A673 (cell line): ENCODE data around the gene HARBI1. TPM values are rescaled to one million over a fixed set of nuclear protein-coding genes. Genes with fewer than 3 reads are reported as not detected.

Experiments used
- BruUV-seq: library from RNA; stranded (reverse); fragments of 400-500 nt; replicated peaks from 2 replicates; lab custom pipeline; 2021; lab: Mats Ljungman, UMichigan
- CTCF ChIA-PET: fragments of 300-600 bp; sonication (Branson Sonifier 250); formaldehyde crosslinking; loops from one replicate; lab custom pipeline; 2022; ENCODE audit warnings: antibody characterized with exemption; lab: Charles Lee
- POLR2A ChIA-PET: fragments of 300-600 bp; sonication (Branson Sonifier 250); formaldehyde crosslinking; loops from one replicate; lab custom pipeline; 2022; ENCODE audit warnings: antibody characterized with exemption; ENCODE audit not compliant: low non-redundant PET; lab: Charles Lee
- DNase-seq: peaks from one replicate; pipeline ENCODE4 v3.0.0-alpha.2; 2015; ENCODE audit warnings: low spot score
- H3K27ac ChIP-seq: fragments of 200-600 bp; sonication (generic); 2 replicates; pipeline ENCODE4 v1.5.1; 2016; ENCODE audit warnings: mixed run types, low read depth, mild to moderate bottlenecking, mixed read lengths, antibody characterized with exemption, low read length; ENCODE audit not compliant: poor library complexity, severe bottlenecking
- H3K27me3 ChIP-seq: fragments of 200-600 bp; sonication (generic); replicated peaks from 2 replicates; pipeline ENCODE4 v1.6.1; 2017; ENCODE audit warnings: mixed run types, low read depth, mild to moderate bottlenecking, mixed read lengths, antibody characterized with exemption, low read length; ENCODE audit not compliant: insufficient read depth, poor library complexity
- H3K36me3 ChIP-seq: fragments of 200-600 bp; sonication (generic); 2 replicates; pipeline ENCODE4 v1.6.1; 2016; ENCODE audit warnings: mixed run types, mild to moderate bottlenecking, mixed read lengths, antibody characterized with exemption, low read length; ENCODE audit not compliant: insufficient read depth, poor library complexity, severe bottlenecking
- H3K4me1 ChIP-seq: fragments of 200-600 bp; sonication (generic); 2 replicates; pipeline ENCODE4 v1.6.1; 2017; ENCODE audit warnings: mixed run types, mild to moderate bottlenecking, mixed read lengths, antibody characterized with exemption, low read length; ENCODE audit not compliant: insufficient read depth, poor library complexity, severe bottlenecking
- H3K4me3 ChIP-seq: fragments of 200-600 bp; sonication (generic); 2 replicates; pipeline ENCODE4 v1.5.1; 2016; ENCODE audit warnings: low read depth, mixed run types, mild to moderate bottlenecking, mixed read lengths, low read length; ENCODE audit not compliant: poor library complexity, severe bottlenecking
- H3K9me3 ChIP-seq: fragments of 200-600 bp; sonication (generic); 2 replicates; pipeline ENCODE4 v1.6.1; 2016; ENCODE audit warnings: mixed run types, low read depth, mild to moderate bottlenecking, mixed read lengths, antibody characterized with exemption, low read length; ENCODE audit not compliant: poor library complexity, severe bottlenecking
- CTCF ChIP-seq: fragments of 300-800, 200-600 bp; sonication (generic); conservative IDR thresholded peaks from 2 replicates; pipeline ENCODE4 v1.5.1; 2017; ENCODE audit warnings: low read depth, mild to moderate bottlenecking, antibody characterized with exemption, low read length, moderate library complexity, mixed read lengths
- EZH2 ChIP-seq: fragments of 200-600 bp; sonication (generic); IDR thresholded peaks from 2 replicates; pipeline ENCODE4 v1.6.1; 2017; ENCODE audit warnings: borderline replicate concordance, low read depth, mild to moderate bottlenecking, mixed read lengths, antibody characterized with exemption, low read length; ENCODE audit not compliant: poor library complexity, severe bottlenecking
- intact Hi-C: fragments of 100-400 bp; cut with micrococcal nuclease; formaldehyde crosslinking; loops from one replicate; pipeline ENCODE4 v1.10.0; 2022; ENCODE audit not compliant: unreplicated experiment
- total RNA-seq: library from RNA; stranded (reverse); gene quantifications from 2 replicates; pipeline ENCODE4 v1.2.3, GENCODE V29; 2021

The HARBI1 gene
- total RNA-seq, 1 experiment from 2014 or later = 11.6 TPM

GRCh38 chr11:46555267-46556054 is 61.6 kb downstream of the HARBI1 start:
- TF ChIP-seq EZH2 = no peak
- TF ChIP-seq CTCF = no peak
- POLR2A ChIA-PET = interaction anchor here (0.8 kb wide), 1 partner anchor 50 kb away, joined by 3 read pairs; no protein-coding TSS in a partner anchor
- CTCF ChIA-PET = interaction anchor here (0.5 to 1.0 kb wide), 2 partner anchors 23 to 65 kb away, joined by 3 to 7 read pairs; no protein-coding TSS in a partner anchor
- peaks cover 44% of the 10 kb centered on the region for H3K4me1 ChIP-seq
- H3K27ac ChIP-seq = peak overlapping the region; percentile 14
- no peaks in the 10 kb centered on the region for H3K36me3 ChIP-seq
- H3K27me3 ChIP-seq = no peaks in the 10 kb centered on the region
- H3K9me3 ChIP-seq = no peaks in the 10 kb centered on the region
- no peak for DNase-seq
- no peak overlapping the region for H3K4me3 ChIP-seq
- no TSS peak for BruUV-seq
- intact Hi-C loops = no loop called here

GRCh38 chr11:46554213-46555147 is 62.5 kb downstream of the HARBI1 start:
- Histone ChIP-seq H3K9me3 (no peaks in the 10 kb centered on the region), H3K4me1 (peaks cover 34% of the 10 kb centered on the region), H3K27ac (peak overlapping the region; percentile 19), H3K36me3 (no peaks in the 10 kb centered on the region), H3K27me3 (no peaks in the 10 kb centered on the region), H3K4me3 (no peak overlapping the region)
- ChIA-PET CTCF (interaction anchor here (1.0 kb wide), 2 partner anchors 25 to 64 kb away, joined by 3 read pairs; no protein-coding TSS in a partner anchor), POLR2A (interaction anchor here (0.5 to 0.6 kb wide), 2 partner anchors 109 to 357 kb away, joined by 13 to 17 read pairs; no protein-coding TSS in a partner anchor)
- DNase-seq = peak; percentile 56
- TF ChIP-seq CTCF (no peak), EZH2 (no peak)
- BruUV-seq = no TSS peak
- intact Hi-C loops = no loop called here

- ChIA-PET POLR2A (interaction anchor here (0.6 kb wide), 1 partner anchor 110 kb away, joined by 17 read pairs; no protein-coding TSS in a partner anchor), CTCF (interaction anchor here (0.7 to 1.0 kb wide), 2 partner anchors 24 to 201 kb away, joined by 3 read pairs; no protein-coding TSS in a partner anchor)
- DNase-seq = no peak
- Histone ChIP-seq H3K27me3 (no peaks in the 10 kb centered on the region), H3K4me3 (no peak overlapping the region), H3K4me1 (peaks cover 30% of the 10 kb centered on the region), H3K27ac (peak overlapping the region; percentile 19), H3K9me3 (no peaks in the 10 kb centered on the region), H3K36me3 (no peaks in the 10 kb centered on the region)
- no peak for TF ChIP-seq CTCF
- no peak for TF ChIP-seq EZH2
- no TSS peak for BruUV-seq
- intact Hi-C loops = no loop called here
These were observed 63.2 kb downstream of the HARBI1 start for GRCh38 chr11:46553814-46554212.
